ENCODE measurements around the gene CDH22.

The CDH22 gene

DNA sequence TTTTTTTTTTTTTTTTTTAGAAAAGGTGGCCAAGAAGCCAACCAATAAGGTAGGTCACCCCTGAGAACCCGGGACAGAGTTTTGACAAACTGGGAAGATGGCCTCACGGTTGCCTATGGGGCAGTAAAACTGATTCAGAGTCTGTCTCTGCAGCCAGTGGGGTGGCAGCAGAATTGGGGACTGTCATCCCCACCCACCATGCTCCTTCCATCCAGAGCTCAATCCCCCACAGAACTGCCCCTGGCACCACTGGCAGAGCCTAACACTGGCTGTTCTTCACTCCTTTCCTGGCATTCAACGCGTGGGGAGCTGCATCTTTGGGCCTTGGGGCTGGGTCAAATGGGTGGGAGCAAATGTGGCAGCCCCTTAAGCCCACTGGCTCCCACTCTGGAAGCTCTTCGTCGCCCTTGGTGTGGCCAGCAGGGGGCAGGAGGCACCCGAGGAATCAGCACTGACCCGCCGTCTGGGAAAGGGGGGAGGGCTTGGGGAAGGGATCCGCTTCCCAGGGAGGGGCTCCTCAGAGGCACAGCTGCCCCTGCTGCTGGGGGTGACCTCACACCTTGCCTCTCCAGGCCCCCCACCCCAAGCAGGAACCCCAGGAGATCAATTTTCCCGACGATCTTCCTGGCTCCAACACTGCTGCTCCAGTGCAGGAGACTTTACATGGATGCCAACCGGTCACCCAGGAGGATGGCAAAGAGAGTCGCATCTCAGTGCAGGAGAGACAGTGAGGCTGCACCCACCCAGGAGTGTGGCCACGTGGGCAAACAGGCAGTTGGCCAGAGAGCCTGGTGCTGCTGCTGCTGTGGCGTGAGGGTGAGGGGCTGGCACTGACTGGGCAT, 179.8 kb downstream of the CDH22 start:
- in situ Hi-C loops (cut with MboI; ENCODE audit: low sequenced_read_pairs), result loop anchor here (25.0 kb wide), 1 partner anchor 159 kb away; no protein-coding TSS in a partner anchor

DNA sequence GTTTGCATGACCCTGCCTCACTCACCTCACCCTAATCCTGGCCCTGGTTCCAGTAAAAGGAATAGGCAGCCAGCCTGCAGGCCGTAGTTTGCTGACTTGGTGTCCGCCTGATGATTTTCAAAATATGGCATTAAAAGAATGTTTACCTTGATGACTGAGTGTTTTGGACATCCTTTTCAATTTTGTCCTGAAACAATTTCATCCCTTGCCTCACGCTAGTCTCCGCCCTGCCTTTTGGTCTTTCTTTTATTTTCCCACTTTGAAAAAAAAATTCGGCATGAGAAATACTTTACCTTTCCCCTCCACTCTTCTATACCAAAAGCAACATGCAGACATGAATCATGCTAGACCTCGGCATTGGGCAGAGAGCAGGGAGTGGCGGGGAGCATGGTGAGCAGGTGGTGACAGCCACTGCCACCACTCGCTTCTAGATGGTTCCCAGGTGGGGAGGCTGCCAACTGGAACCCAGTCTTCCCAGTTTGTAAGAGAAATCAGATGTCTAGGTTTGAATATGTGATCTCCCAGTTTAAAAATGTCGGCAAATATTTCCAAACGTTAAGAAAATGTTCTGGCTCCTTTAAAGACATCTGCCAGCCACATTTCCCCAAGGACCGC, 180.8 kb downstream of the CDH22 start:
- in situ Hi-C loops (cut with MboI; ENCODE audit: low sequenced_read_pairs), result loop anchor here (25.0 kb wide), 1 partner anchor 160 kb away; no protein-coding TSS in a partner anchor

DNA sequence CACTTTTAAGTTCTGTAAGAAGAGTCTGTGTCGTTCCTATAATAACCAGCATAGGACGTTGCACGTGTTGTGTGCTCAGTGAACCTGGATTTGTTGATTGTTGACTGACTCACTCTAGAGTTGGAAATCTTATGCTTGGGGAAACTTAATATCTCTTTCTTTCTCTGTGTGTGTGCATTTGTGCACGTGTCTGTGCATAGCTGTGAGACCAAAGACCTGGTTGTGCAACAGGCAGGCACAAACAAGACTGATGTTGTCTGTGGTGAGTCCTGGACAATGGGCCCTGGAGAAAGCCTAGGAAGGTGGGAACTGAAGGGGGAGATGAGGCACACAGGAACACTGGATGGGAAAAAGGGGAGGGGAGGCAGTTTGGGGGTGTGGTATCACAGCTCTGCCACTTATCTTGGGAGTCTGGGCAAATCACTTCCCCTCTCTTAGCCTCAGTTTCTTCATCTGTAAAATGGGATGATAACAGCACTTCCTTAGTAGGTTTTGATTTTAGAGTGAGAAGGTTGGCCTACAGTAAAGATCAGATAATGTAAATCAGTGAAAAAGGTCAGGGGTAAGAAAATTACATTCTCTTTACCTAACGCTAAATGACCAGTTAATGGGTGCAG, 181.8 kb downstream of the CDH22 start:
- in situ Hi-C loops (cut with MboI; ENCODE audit: low sequenced_read_pairs), result loop anchor here (25.0 kb wide), 1 partner anchor 161 kb away; no protein-coding TSS in a partner anchor

Measured in HL-60/S4 (cell line).